Right lobe of liver (tissue), 6 donors: ENCODE data around the gene SMIM23. TPM values are rescaled to one million over a fixed set of nuclear protein-coding genes. Genes with fewer than 3 reads are reported as not detected.

ENCODE experiments used
- ATAC-seq, 4 donors: fragments of 200-7000 bp; cut with Tn5 transposase; one replicate each; pipeline ENCODE4 v1.9.1; 2020; ENCODE audit warnings: mild to moderate bottlenecking in 4 of 4, moderate library complexity in 4 of 4
- DNase-seq, 3 donors: peaks; one replicate each; pipeline ENCODE4 v3.0.0-alpha.2; 2020
- H3K27ac ChIP-seq, 3 donors: fragments of 200-600 bp; one replicate each; pipeline ENCODE4 v1.8.0; 2022
- H3K27me3 ChIP-seq, 2 donors: fragments of 200-600 bp; one replicate each; pipeline ENCODE4 v1.8.0; 2022
- H3K36me3 ChIP-seq, 4 donors: fragments of 200-600 bp; sonication (generic) in 1 of 4; one replicate each; pipeline versions ENCODE4 v1.5.1 to v1.8.0; 2017 to 2022; ENCODE audit warnings: control low read depth in 1 of 4
- H3K4me1 ChIP-seq, 4 donors: fragments of 200-600 bp; sonication (generic) in 1 of 4; one replicate each; pipeline versions ENCODE4 v1.5.1 to v1.8.0; 2017 to 2022; ENCODE audit warnings: control low read depth in 1 of 4
- H3K4me3 ChIP-seq, 3 donors: fragments of 200-600 bp; one replicate each; pipeline ENCODE4 v1.8.0; 2022
- H3K9me3 ChIP-seq, 4 donors: fragments of 200-600 bp; sonication (generic) in 1 of 4; one replicate each; pipeline versions ENCODE4 v1.5.1 to v1.8.0; 2017 to 2022; ENCODE audit warnings: control low read depth in 1 of 4
- POLR2A ChIP-seq: fragments of 450-650 bp; IDR thresholded peaks from one replicate; pipeline ENCODE4 v1.6.1; 2017; ENCODE audit warnings: antibody characterized with exemption, mild to moderate bottlenecking
- WGBS: methylation state at CpG from one replicate; pipeline ENCODE4 v1.1.6; 2018; ENCODE audit warnings: low coverage, low lambda C conversion rate; ENCODE audit not compliant: insufficient coverage; ENCODE audit errors: missing lambda C conversion rate; 5-methylcytosine and 5-hydroxymethylcytosine counted together
- intact Hi-C, 2 donors: fragments of 100-400 bp; cut with DNase I; formaldehyde crosslinking; loops; one replicate each; pipeline versions ENCODE4 v1.11.2 to v1.14.1; 2022
- total RNA-seq, 6 experiments: library from RNA; depleted of rRNA in 2 of 6; stranded (reverse); fragments of >200 nt in 2 of 6; fragmentation: NEBNext Ultra II Directional in 3 of 6; extraction: Animal tissue kit (Norgen Biotek cat#: 25700) in 3 of 6; gene quantifications; one replicate each; pipeline versions ENCODE4 v1.1.0 to v1.2.4, GENCODE V29; 2016 to 2023
- TF ChIP-seq, protein P1 (sequence below), 4 donors: fragments of 200-600 bp in 3 of 4; fragments of 450-650 bp in 1 of 4; IDR thresholded peaks; one replicate each; pipeline versions ENCODE4 v1.5.1 to v1.8.0; 2016 to 2022; ENCODE audit warnings: antibody characterized with exemption in 4 of 4, mild to moderate bottlenecking in 2 of 4
- donor health status: DM: no; HTN: yes; CAD: no.
- donor health status: DM: no; HTN: no; CAD: no.
- donor health status: DM: no; HTN: no; CAD: no.
- donor health status: DM: no; HTN: yes; CAD: no.
- donor health status: DM: no; HTN: yes; CAD: no.

The SMIM23 gene
- total RNA-seq, 6 experiments from 2014 or later = not detected

DNA sequence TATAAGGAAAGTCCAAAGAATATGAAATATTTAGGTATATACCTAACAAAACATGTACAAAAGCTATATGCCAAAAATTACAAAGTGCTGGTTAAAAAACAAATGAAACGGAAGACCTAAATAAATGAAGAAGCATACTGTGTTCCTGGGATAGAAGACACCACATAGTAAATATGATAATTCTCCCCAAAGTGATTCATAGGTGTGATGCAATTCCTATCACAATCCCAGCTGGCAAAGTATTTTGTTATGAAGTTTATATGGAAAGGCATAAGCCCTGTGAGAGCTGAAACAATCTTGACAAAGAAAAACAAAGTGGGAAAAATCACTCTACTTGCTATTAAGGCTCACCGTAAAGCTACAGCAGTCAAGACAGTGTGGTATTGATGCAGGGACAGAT lies 2.6 kb upstream of the SMIM23 start:
- intact Hi-C loops = no loop called here
- TF ChIP-seq, protein P1, sequence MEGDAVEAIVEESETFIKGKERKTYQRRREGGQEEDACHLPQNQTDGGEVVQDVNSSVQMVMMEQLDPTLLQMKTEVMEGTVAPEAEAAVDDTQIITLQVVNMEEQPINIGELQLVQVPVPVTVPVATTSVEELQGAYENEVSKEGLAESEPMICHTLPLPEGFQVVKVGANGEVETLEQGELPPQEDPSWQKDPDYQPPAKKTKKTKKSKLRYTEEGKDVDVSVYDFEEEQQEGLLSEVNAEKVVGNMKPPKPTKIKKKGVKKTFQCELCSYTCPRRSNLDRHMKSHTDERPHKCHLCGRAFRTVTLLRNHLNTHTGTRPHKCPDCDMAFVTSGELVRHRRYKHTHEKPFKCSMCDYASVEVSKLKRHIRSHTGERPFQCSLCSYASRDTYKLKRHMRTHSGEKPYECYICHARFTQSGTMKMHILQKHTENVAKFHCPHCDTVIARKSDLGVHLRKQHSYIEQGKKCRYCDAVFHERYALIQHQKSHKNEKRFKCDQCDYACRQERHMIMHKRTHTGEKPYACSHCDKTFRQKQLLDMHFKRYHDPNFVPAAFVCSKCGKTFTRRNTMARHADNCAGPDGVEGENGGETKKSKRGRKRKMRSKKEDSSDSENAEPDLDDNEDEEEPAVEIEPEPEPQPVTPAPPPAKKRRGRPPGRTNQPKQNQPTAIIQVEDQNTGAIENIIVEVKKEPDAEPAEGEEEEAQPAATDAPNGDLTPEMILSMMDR (IDR thresholded peaks at IDR 0.05) = no peak
- no peak for TF ChIP-seq POLR2A
- ATAC-seq = no peak

DNA sequence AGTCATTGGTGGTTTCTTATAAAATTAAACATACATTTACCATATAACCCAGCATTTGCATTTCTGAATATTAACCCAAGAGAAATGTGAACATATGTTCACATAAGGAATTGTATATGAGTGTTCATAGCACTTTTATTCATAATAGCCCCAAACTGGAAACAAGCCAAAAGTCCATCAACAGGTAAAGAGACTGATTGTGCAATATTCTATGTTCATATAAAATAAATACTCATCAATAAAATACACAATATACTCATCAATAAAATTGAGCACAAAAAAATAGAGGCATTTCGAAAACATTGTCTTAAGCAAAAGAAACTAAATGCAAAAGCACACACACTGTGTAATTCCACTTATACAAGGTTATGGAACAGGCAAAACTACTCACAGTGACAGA lies 3.7 kb downstream of the SMIM23 start:
- intact Hi-C loops = no loop called here
- H3K27me3 ChIP-seq = no peaks in the 10 kb centered on the region
- H3K4me3 ChIP-seq = no peak overlapping the region
- H3K4me1 ChIP-seq = no peaks in the 10 kb centered on the region
- no peak for TF ChIP-seq POLR2A
- TF ChIP-seq, protein P1 (IDR thresholded peaks at IDR 0.05) = no peak
- DNase-seq = no peak
- no peak for ATAC-seq
- 64% methylated on average over 1 of the region's 1 CpG for WGBS
- no peaks in the 10 kb centered on the region for H3K9me3 ChIP-seq
- H3K36me3 ChIP-seq = no peaks in the 10 kb centered on the region
- no peak overlapping the region for H3K27ac ChIP-seq

More for the DNA sequence above, 2.6 kb upstream of the SMIM23 start:
- Histone ChIP-seq H3K9me3 (no peaks in the 10 kb centered on the region), H3K27ac (no peak overlapping the region), H3K4me1 (no peaks in the 10 kb centered on the region), H3K27me3 (no peaks in the 10 kb centered on the region), H3K4me3 (no peak overlapping the region), H3K36me3 (no peaks in the 10 kb centered on the region)
- no peak for DNase-seq
- 68% methylated on average over 2 of the region's 2 CpGs for WGBS

DNA sequence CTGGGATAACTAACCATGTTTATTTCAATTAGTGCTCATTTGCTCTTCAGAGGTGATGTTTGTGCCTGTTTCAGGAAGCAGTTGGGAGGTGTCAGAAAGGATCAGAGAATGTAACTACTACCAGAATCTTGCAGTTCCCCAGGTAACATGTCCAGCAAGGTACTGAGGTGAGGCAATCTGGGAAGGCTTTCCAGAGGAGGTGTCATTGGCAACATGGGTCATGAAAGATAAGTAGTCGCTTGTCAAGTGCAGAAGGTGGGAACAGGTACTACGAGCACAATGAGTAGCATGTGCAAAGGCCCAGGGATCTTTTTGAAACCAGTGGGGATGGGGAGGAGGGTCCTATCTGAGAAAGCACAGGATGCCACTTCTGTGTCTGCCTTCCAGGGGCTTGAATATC lies 4.8 kb downstream of the SMIM23 start:
- Histone ChIP-seq H3K4me3 (no peak overlapping the region), H3K27me3 (no peaks in the 10 kb centered on the region), H3K9me3 (no peaks in the 10 kb centered on the region), H3K36me3 (no peaks in the 10 kb centered on the region), H3K4me1 (no peaks in the 10 kb centered on the region), H3K27ac (no peak overlapping the region)
- DNase-seq = no peak
- 48% methylated on average over 2 of the region's 2 CpGs for WGBS
- no peak for ATAC-seq
- TF ChIP-seq, protein P1 (IDR thresholded peaks at IDR 0.05) = no peak
- TF ChIP-seq POLR2A = no peak
- intact Hi-C loops = no loop called here

DNA sequence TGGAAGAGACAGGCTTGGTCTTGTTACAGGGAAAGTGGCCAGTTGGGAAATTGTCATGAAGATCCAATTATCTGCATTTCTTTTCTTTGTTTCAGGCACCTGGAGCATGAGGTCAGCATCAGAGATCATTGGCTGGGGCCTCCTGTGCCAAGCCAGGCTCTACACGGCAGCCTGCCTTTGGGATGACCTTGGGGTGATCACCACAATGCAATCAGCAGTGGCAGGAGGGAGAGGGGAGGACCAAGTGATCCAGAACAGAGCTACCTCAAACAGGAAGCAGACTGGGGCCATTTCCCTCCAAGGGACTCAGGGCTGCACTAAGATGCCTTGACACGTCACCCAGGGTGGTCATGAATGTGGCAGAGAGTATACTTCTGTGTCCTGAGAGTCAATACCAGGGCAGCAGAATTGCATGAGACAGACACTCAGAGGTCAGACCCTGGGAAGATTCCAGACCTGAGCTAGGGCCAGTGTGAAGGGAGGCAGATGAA lies 8.9 kb downstream of the SMIM23 start:
- no peak overlapping the region for H3K27ac ChIP-seq
- H3K4me1 ChIP-seq = no peaks in the 10 kb centered on the region
- no peak for ATAC-seq
- no peak for DNase-seq
- TF ChIP-seq POLR2A = no peak
- TF ChIP-seq, protein P1 (IDR thresholded peaks at IDR 0.05) = no peak
- no peaks in the 10 kb centered on the region for H3K27me3 ChIP-seq
- no peaks in the 10 kb centered on the region for H3K9me3 ChIP-seq
- intact Hi-C loops = no loop called here
- H3K36me3 ChIP-seq = no peaks in the 10 kb centered on the region
- no CpG with 5 or more reads among the region's 2 CpGs for WGBS
- H3K4me3 ChIP-seq = no peak overlapping the region

DNA sequence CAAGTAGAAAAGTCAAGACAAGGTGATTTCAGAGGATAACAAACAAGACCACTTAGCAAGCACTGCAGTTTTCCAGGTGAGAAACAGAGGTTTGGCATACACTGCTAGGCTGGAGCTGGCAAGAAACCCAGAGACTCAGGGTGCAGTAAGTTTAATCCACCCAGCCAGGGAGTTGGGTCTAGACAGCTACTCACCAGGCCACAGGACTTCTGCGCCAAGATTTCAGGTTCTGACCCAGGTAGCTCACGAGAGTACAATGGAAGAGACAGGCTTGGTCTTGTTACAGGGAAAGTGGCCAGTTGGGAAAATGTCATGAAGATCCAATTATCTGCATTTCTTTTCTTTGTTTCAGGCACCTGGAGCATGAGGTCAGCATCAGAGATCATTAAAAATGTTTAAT lies 9.8 kb downstream of the SMIM23 start:
- 63% methylated on average over 1 of the region's 2 CpGs for WGBS
- H3K36me3 ChIP-seq = no peaks in the 10 kb centered on the region

More for the DNA sequence above, 9.8 kb downstream of the SMIM23 start:
- Histone ChIP-seq H3K4me1 (no peaks in the 10 kb centered on the region), H3K9me3 (no peaks in the 10 kb centered on the region), H3K27ac (no peak overlapping the region), H3K27me3 (no peaks in the 10 kb centered on the region), H3K4me3 (no peak overlapping the region)
- no peak for ATAC-seq
- no peak for DNase-seq
- no peak for TF ChIP-seq POLR2A
- TF ChIP-seq, protein P1 (IDR thresholded peaks at IDR 0.05) = no peak
- intact Hi-C loops = no loop called here
